Caco-2 (cell line): Measurements from ENCODE around the gene NLGN1. TPM values are rescaled to one million over a fixed set of nuclear protein-coding genes. Genes with fewer than 3 reads are reported as not detected.

ENCODE experiments used
- BruUV-seq: library from RNA; stranded (reverse); fragments of 400-500 nt; replicated peaks from 2 replicates; lab custom pipeline; 2021; lab: Mats Ljungman, UMichigan
- CTCF ChIA-PET: fragments of 300-600 bp; sonication (Branson Sonifier 250); formaldehyde crosslinking; loops from one replicate; lab custom pipeline; 2022; ENCODE audit warnings: antibody characterized with exemption; lab: Charles Lee
- POLR2A ChIA-PET: fragments of 300-600 bp; sonication (Branson Sonifier 250); formaldehyde crosslinking; loops from one replicate; lab custom pipeline; 2022; ENCODE audit warnings: antibody characterized with exemption; lab: Charles Lee
- DNase-seq, 2 experiments: peaks; one replicate each; pipeline versions ENCODE4 v3.0.0 to v3.0.0-alpha.2; 2020 to 2022
- H3K27me3 ChIP-seq: replicated peaks from 2 replicates; pipeline ENCODE4 v1.6.0; 2011; ENCODE audit warnings: low read length; ENCODE audit not compliant: control insufficient read depth, insufficient read depth
- H3K36me3 ChIP-seq: 2 replicates; pipeline ENCODE4 v1.5.1; 2011; ENCODE audit warnings: low read length; ENCODE audit not compliant: control insufficient read depth, insufficient read depth
- H3K4me1 ChIP-seq: fragments of 250-450 bp; sonication (Bioruptor Pico); 2 replicates; pipeline ENCODE4 v1.5.1; 2020; ENCODE audit warnings: mild to moderate bottlenecking
- H3K4me3 ChIP-seq: 2 replicates; pipeline ENCODE4 v1.5.1; 2011; ENCODE audit warnings: low read depth, mild to moderate bottlenecking, control low read depth, low read length
- H3K9me3 ChIP-seq: fragments of 250-450 bp; sonication (Bioruptor Pico); 2 replicates; pipeline ENCODE4 v1.5.1; 2020; ENCODE audit warnings: mild to moderate bottlenecking, moderate library complexity
- H3K27ac Mint-ChIP-seq: one replicate; pipeline ENCODE4 v1.8.0; 2022; ENCODE audit warnings: mixed read lengths; ENCODE audit not compliant: unreplicated experiment
- H3K27me3 Mint-ChIP-seq: one replicate; pipeline ENCODE4 v1.8.0; 2022; ENCODE audit warnings: mixed read lengths; ENCODE audit not compliant: insufficient read depth, unreplicated experiment
- H3K36me3 Mint-ChIP-seq: one replicate; pipeline ENCODE4 v1.8.0; 2022; ENCODE audit warnings: mild to moderate bottlenecking, mixed read lengths; ENCODE audit not compliant: insufficient read depth, unreplicated experiment
- H3K4me1 Mint-ChIP-seq: one replicate; pipeline ENCODE4 v1.8.0; 2022; ENCODE audit warnings: low read depth, mixed read lengths; ENCODE audit not compliant: unreplicated experiment
- H3K4me3 Mint-ChIP-seq: one replicate; pipeline ENCODE4 v1.8.0; 2022; ENCODE audit warnings: mild to moderate bottlenecking, moderate library complexity, mixed read lengths; ENCODE audit not compliant: unreplicated experiment
- H3K9me3 Mint-ChIP-seq: one replicate; pipeline ENCODE4 v1.8.0; 2022; ENCODE audit warnings: mixed read lengths; ENCODE audit not compliant: unreplicated experiment
- CTCF ChIP-seq, 2 experiments: fragments of 200-600 bp in 1 of 2; IDR thresholded peaks; 1 replicate in 1 of 2; 2 replicates in 1 of 2; pipeline versions ENCODE4 v1.5.1 to v1.8.0; 2011 to 2022; ENCODE audit warnings: antibody characterized with exemption in 1 of 2, control low read depth in 1 of 2, inconsistent platforms in 1 of 2, low read depth in 1 of 2, low read length in 1 of 2, mild to moderate bottlenecking in 1 of 2, moderate library complexity in 1 of 2; ENCODE audit not compliant: insufficient read depth in 1 of 2, severe bottlenecking in 1 of 2, unreplicated experiment in 1 of 2
- intact Hi-C: fragments of 100-400 bp; cut with micrococcal nuclease; formaldehyde crosslinking; loops from one replicate; pipeline ENCODE4 v1.10.0; 2022; ENCODE audit not compliant: unreplicated experiment
- total RNA-seq: library from RNA; stranded (reverse); gene quantifications from 2 replicates; pipeline ENCODE4 v1.2.3, GENCODE V29; 2022

The NLGN1 gene
- total RNA-seq, 1 experiment from 2014 or later, result not detected

GRCh38 chr3:174062923-174063322, 665.4 kb downstream of the NLGN1 start:
- H3K9me3 ChIP-seq, result no peaks in the 10 kb centered on the region
- H3K36me3 Mint-ChIP-seq, result no peaks in the 10 kb centered on the region
- no peak for DNase-seq
- H3K4me1 Mint-ChIP-seq, result no peaks in the 10 kb centered on the region
- no peak overlapping the region for H3K4me3 Mint-ChIP-seq
- H3K36me3 ChIP-seq, result no peaks in the 10 kb centered on the region
- H3K4me3 ChIP-seq, result no peak overlapping the region
- BruUV-seq, result no TSS peak
- intact Hi-C loops, result no loop called here
- no peak for TF ChIP-seq CTCF (IDR thresholded peaks at IDR 0.05; ENCODE audit: insufficient read depth in 1 of 2, low read depth in 1 of 2, low read length in 1 of 2, severe bottlenecking in 1 of 2, unreplicated experiment in 1 of 2)
- no peaks in the 10 kb centered on the region for H3K4me1 ChIP-seq
- ChIA-PET POLR2A (no interaction called here), CTCF (no interaction called here)
- H3K9me3 Mint-ChIP-seq, result peaks cover 10% of the 10 kb centered on the region
- H3K27ac Mint-ChIP-seq, result no peak overlapping the region
- no peaks in the 10 kb centered on the region for H3K27me3 Mint-ChIP-seq
- no peaks in the 10 kb centered on the region for H3K27me3 ChIP-seq

- Histone ChIP-seq H3K4me3 (no peak overlapping the region), H3K27me3 (no peaks in the 10 kb centered on the region), H3K9me3 (no peaks in the 10 kb centered on the region), H3K36me3 (no peaks in the 10 kb centered on the region), H3K4me1 (no peaks in the 10 kb centered on the region)
- Mint-ChIP-seq H3K4me1 (no peaks in the 10 kb centered on the region), H3K27ac (no peak overlapping the region), H3K9me3 (peaks cover 10% of the 10 kb centered on the region), H3K36me3 (no peaks in the 10 kb centered on the region), H3K27me3 (no peaks in the 10 kb centered on the region), H3K4me3 (no peak overlapping the region)
- ChIA-PET POLR2A (no interaction called here), CTCF (no interaction called here)
- intact Hi-C loops, result no loop called here
- TF ChIP-seq CTCF (IDR thresholded peaks at IDR 0.05; ENCODE audit: insufficient read depth in 1 of 2, low read depth in 1 of 2, low read length in 1 of 2, severe bottlenecking in 1 of 2, unreplicated experiment in 1 of 2), result no peak
- no TSS peak for BruUV-seq
- no peak for DNase-seq
Measured at GRCh38 chr3:174068035-174068434, 670.5 kb downstream of the NLGN1 start.

GRCh38 chr3:174072675-174073074, 675.1 kb downstream of the NLGN1 start:
- Histone ChIP-seq H3K36me3 (no peaks in the 10 kb centered on the region), H3K4me3 (no peak overlapping the region), H3K9me3 (no peaks in the 10 kb centered on the region), H3K27me3 (no peaks in the 10 kb centered on the region), H3K4me1 (no peaks in the 10 kb centered on the region)
- H3K9me3 Mint-ChIP-seq, result no peaks in the 10 kb centered on the region
- DNase-seq, result no peak
- H3K4me1 Mint-ChIP-seq, result no peaks in the 10 kb centered on the region
- no peak for TF ChIP-seq CTCF (IDR thresholded peaks at IDR 0.05; ENCODE audit: insufficient read depth in 1 of 2, low read depth in 1 of 2, low read length in 1 of 2, severe bottlenecking in 1 of 2, unreplicated experiment in 1 of 2)
- no peak overlapping the region for H3K27ac Mint-ChIP-seq
- no peak overlapping the region for H3K4me3 Mint-ChIP-seq
- H3K36me3 Mint-ChIP-seq, result no peaks in the 10 kb centered on the region
- ChIA-PET CTCF (no interaction called here), POLR2A (no interaction called here)
- BruUV-seq, result no TSS peak
- intact Hi-C loops, result no loop called here
- H3K27me3 Mint-ChIP-seq, result peaks cover 2% of the 10 kb centered on the region
